Lower leg skin (tissue), 3 donors: ENCODE data around the gene LMTK2.

Experiments used
- POLR2A ChIP-seq, 2 donors: fragments of 450-650 bp; IDR thresholded peaks; one replicate each; pipeline ENCODE4 v1.6.1; 2016 to 2017; ENCODE audit warnings: antibody characterized with exemption in 2 of 2, mild to moderate bottlenecking in 1 of 2, moderate library complexity in 1 of 2
- TF ChIP-seq, protein P1 (sequence below), 3 donors: fragments of 450-650 bp; IDR thresholded peaks; one replicate each; pipeline ENCODE4 v1.5.1; 2016; ENCODE audit warnings: antibody characterized with exemption in 3 of 3, mild to moderate bottlenecking in 3 of 3, moderate library complexity in 2 of 3

DNA sequence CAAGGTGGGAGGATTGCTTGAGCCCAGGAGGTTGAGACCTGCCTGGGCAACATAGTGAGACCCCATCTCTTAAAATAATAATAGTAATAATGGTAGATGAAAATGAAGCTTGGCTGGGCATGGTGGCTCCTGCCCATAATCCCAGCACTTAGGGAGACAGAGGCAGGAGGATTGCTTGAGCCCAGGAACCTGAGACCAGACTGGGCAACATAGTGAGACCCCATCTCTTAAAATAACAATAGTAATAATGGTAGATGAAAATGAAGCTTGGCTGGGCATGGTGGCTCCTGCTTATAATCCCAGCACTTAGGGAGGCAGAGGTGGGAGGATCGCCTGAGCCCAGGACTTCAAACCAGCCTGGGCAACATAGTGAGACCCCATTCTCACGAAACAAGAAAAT is 49.5 kb upstream of the LMTK2 start:
- TF ChIP-seq, protein P1, sequence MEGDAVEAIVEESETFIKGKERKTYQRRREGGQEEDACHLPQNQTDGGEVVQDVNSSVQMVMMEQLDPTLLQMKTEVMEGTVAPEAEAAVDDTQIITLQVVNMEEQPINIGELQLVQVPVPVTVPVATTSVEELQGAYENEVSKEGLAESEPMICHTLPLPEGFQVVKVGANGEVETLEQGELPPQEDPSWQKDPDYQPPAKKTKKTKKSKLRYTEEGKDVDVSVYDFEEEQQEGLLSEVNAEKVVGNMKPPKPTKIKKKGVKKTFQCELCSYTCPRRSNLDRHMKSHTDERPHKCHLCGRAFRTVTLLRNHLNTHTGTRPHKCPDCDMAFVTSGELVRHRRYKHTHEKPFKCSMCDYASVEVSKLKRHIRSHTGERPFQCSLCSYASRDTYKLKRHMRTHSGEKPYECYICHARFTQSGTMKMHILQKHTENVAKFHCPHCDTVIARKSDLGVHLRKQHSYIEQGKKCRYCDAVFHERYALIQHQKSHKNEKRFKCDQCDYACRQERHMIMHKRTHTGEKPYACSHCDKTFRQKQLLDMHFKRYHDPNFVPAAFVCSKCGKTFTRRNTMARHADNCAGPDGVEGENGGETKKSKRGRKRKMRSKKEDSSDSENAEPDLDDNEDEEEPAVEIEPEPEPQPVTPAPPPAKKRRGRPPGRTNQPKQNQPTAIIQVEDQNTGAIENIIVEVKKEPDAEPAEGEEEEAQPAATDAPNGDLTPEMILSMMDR (IDR thresholded peaks at IDR 0.05), result no peak
- no peak for TF ChIP-seq POLR2A (IDR thresholded peaks at IDR 0.05)
